Activated naive CD4-positive, alpha-beta T cell treated with anti-CD3 and anti-CD28 coated beads, Interleukin-2, amount 10 ng/mL, durations not matched to agents 7 days and 5 days (primary cell): ENCODE data around the gene ATP9A.

Experiments
- CTCF ChIA-PET: fragments of 350-600 bp; sonication (Branson Sonifier 250); formaldehyde crosslinking; loops from one replicate; lab custom pipeline; 2021; ENCODE audit warnings: antibody characterized with exemption; lab: Charles Lee
- DNase-seq: peaks from one replicate; pipeline ENCODE4 v3.0.0-alpha.2; 2020
- H3K27ac Mint-ChIP-seq: one replicate; pipeline ENCODE4 v1.8.0; 2021; ENCODE audit warnings: mild to moderate bottlenecking, moderate library complexity, mixed read lengths
- H3K27me3 Mint-ChIP-seq: one replicate; pipeline ENCODE4 v1.8.0; 2021; ENCODE audit warnings: mild to moderate bottlenecking, mixed read lengths
- H3K36me3 Mint-ChIP-seq: one replicate; pipeline ENCODE4 v1.8.0; 2021; ENCODE audit warnings: mixed read lengths
- H3K4me1 Mint-ChIP-seq: one replicate; pipeline ENCODE4 v1.8.0; 2021; ENCODE audit warnings: mixed read lengths
- H3K4me3 Mint-ChIP-seq: one replicate; pipeline ENCODE4 v1.8.0; 2021; ENCODE audit warnings: mild to moderate bottlenecking, moderate library complexity, mixed read lengths
- H3K9me3 Mint-ChIP-seq: one replicate; pipeline ENCODE4 v1.8.0; 2021; ENCODE audit warnings: mixed read lengths

The ATP9A gene

GRCh38 chr20:51713213-51713598 is 55.0 kb downstream of the ATP9A start:
- no peak overlapping the region for H3K27ac Mint-ChIP-seq
- peaks cover 7% of the 10 kb centered on the region for H3K27me3 Mint-ChIP-seq
- no peaks in the 10 kb centered on the region for H3K9me3 Mint-ChIP-seq
- H3K36me3 Mint-ChIP-seq: no peaks in the 10 kb centered on the region
- CTCF ChIA-PET: no interaction called here
- H3K4me3 Mint-ChIP-seq: no peak overlapping the region
- DNase-seq: no peak
- no peaks in the 10 kb centered on the region for H3K4me1 Mint-ChIP-seq

- Mint-ChIP-seq H3K27ac (no peak overlapping the region), H3K9me3 (no peaks in the 10 kb centered on the region), H3K36me3 (no peaks in the 10 kb centered on the region), H3K4me3 (no peak overlapping the region), H3K27me3 (peaks cover 7% of the 10 kb centered on the region), H3K4me1 (no peaks in the 10 kb centered on the region)
- DNase-seq: no peak
- CTCF ChIA-PET: no interaction called here
Measured at GRCh38 chr20:51712501-51713212, 55.5 kb downstream of the ATP9A start.

- CTCF ChIA-PET: interaction anchor here (0.6 to 1.0 kb wide), 2 partner anchors 11 to 20 kb away, joined by 3 to 4 read pairs; no protein-coding TSS in a partner anchor
- peaks cover 17% of the 10 kb centered on the region for H3K27me3 Mint-ChIP-seq
- DNase-seq: no peak
- no peak overlapping the region for H3K4me3 Mint-ChIP-seq
- no peaks in the 10 kb centered on the region for H3K9me3 Mint-ChIP-seq
- no peaks in the 10 kb centered on the region for H3K4me1 Mint-ChIP-seq
- H3K36me3 Mint-ChIP-seq: no peaks in the 10 kb centered on the region
- no peak overlapping the region for H3K27ac Mint-ChIP-seq
Measured at GRCh38 chr20:51711426-51711825, 56.8 kb downstream of the ATP9A start.

- Mint-ChIP-seq H3K9me3 (no peaks in the 10 kb centered on the region), H3K4me1 (no peaks in the 10 kb centered on the region), H3K27me3 (peaks cover 21% of the 10 kb centered on the region), H3K27ac (no peak overlapping the region), H3K4me3 (no peak overlapping the region), H3K36me3 (no peaks in the 10 kb centered on the region)
- no peak for DNase-seq
- CTCF ChIA-PET: interaction anchor here (1.0 kb wide), 1 partner anchor 10 kb away, joined by 4 read pairs; no protein-coding TSS in a partner anchor
Measured at GRCh38 chr20:51710361-51710894, 57.8 kb downstream of the ATP9A start.

GRCh38 chr20:51705400-51705799 is 62.8 kb downstream of the ATP9A start:
- Mint-ChIP-seq H3K9me3 (no peaks in the 10 kb centered on the region), H3K36me3 (no peaks in the 10 kb centered on the region), H3K4me3 (no peak overlapping the region), H3K27ac (no peak overlapping the region), H3K27me3 (peaks cover 32% of the 10 kb centered on the region), H3K4me1 (no peaks in the 10 kb centered on the region)
- CTCF ChIA-PET: no interaction called here
- no peak for DNase-seq

- CTCF ChIA-PET: no interaction called here
- DNase-seq: no peak
- no peaks in the 10 kb centered on the region for H3K9me3 Mint-ChIP-seq
- H3K36me3 Mint-ChIP-seq: no peaks in the 10 kb centered on the region
- H3K4me1 Mint-ChIP-seq: no peaks in the 10 kb centered on the region
- peaks cover 32% of the 10 kb centered on the region for H3K27me3 Mint-ChIP-seq
- H3K4me3 Mint-ChIP-seq: no peak overlapping the region
- no peak overlapping the region for H3K27ac Mint-ChIP-seq
Measured at GRCh38 chr20:51703400-51704287, 64.5 kb downstream of the ATP9A start.

- Mint-ChIP-seq H3K27me3 (peaks cover 38% of the 10 kb centered on the region), H3K36me3 (no peaks in the 10 kb centered on the region), H3K4me3 (no peak overlapping the region), H3K27ac (no peak overlapping the region), H3K9me3 (no peaks in the 10 kb centered on the region), H3K4me1 (no peaks in the 10 kb centered on the region)
- CTCF ChIA-PET: no interaction called here
- DNase-seq: no peak
Measured at GRCh38 chr20:51702556-51702955, 65.6 kb downstream of the ATP9A start.

- peaks cover 40% of the 10 kb centered on the region for H3K27me3 Mint-ChIP-seq
- no peak for DNase-seq
- H3K9me3 Mint-ChIP-seq: no peaks in the 10 kb centered on the region
Measured at GRCh38 chr20:51700809-51701285, 67.3 kb downstream of the ATP9A start.

GRCh38 chr20:51698252-51698651 is 69.9 kb downstream of the ATP9A start:
- Mint-ChIP-seq H3K27ac (no peak overlapping the region), H3K4me3 (no peak overlapping the region), H3K9me3 (no peaks in the 10 kb centered on the region), H3K36me3 (no peaks in the 10 kb centered on the region), H3K27me3 (peaks cover 51% of the 10 kb centered on the region), H3K4me1 (peaks cover 13% of the 10 kb centered on the region)
- no peak for DNase-seq
- CTCF ChIA-PET: interaction anchor here (1.9 kb wide), 1 partner anchor 385 kb away, joined by 5 read pairs; no protein-coding TSS in a partner anchor

More at GRCh38 chr20:51700809-51701285, 67.3 kb downstream of the ATP9A start:
- CTCF ChIA-PET: interaction anchor here (0.7 to 1.8 kb wide), 11 partner anchors 10 to 713 kb away, joined by 3 to 7 read pairs (median 4); no protein-coding TSS in a partner anchor
- no peak overlapping the region for H3K4me3 Mint-ChIP-seq
- no peak overlapping the region for H3K27ac Mint-ChIP-seq
- peaks cover 8% of the 10 kb centered on the region for H3K4me1 Mint-ChIP-seq
- no peaks in the 10 kb centered on the region for H3K36me3 Mint-ChIP-seq

GRCh38 chr20:51697096-51697826 is 70.9 kb downstream of the ATP9A start:
- Mint-ChIP-seq H3K36me3 (no peaks in the 10 kb centered on the region), H3K9me3 (no peaks in the 10 kb centered on the region), H3K27me3 (peaks cover 48% of the 10 kb centered on the region), H3K4me1 (peaks cover 13% of the 10 kb centered on the region), H3K27ac (no peak overlapping the region), H3K4me3 (no peak overlapping the region)
- CTCF ChIA-PET: interaction anchor here (0.9 kb wide), 1 partner anchor 103 kb away, joined by 3 read pairs; no protein-coding TSS in a partner anchor
- DNase-seq: no peak

- H3K27ac Mint-ChIP-seq: no peak overlapping the region
- no peaks in the 10 kb centered on the region for H3K36me3 Mint-ChIP-seq
- H3K27me3 Mint-ChIP-seq: peaks cover 45% of the 10 kb centered on the region
- no peak overlapping the region for H3K4me3 Mint-ChIP-seq
- peaks cover 13% of the 10 kb centered on the region for H3K4me1 Mint-ChIP-seq
- H3K9me3 Mint-ChIP-seq: no peaks in the 10 kb centered on the region
- CTCF ChIA-PET: interaction anchor here (0.9 kb wide), 1 partner anchor 102 kb away, joined by 3 read pairs; no protein-coding TSS in a partner anchor
- no peak for DNase-seq
Measured at GRCh38 chr20:51696304-51697071, 71.7 kb downstream of the ATP9A start.

- H3K4me3 Mint-ChIP-seq: no peak overlapping the region
- H3K4me1 Mint-ChIP-seq: peaks cover 13% of the 10 kb centered on the region
- H3K27ac Mint-ChIP-seq: no peak overlapping the region
- peaks cover 42% of the 10 kb centered on the region for H3K27me3 Mint-ChIP-seq
- no peaks in the 10 kb centered on the region for H3K36me3 Mint-ChIP-seq
- DNase-seq: no peak
- no peaks in the 10 kb centered on the region for H3K9me3 Mint-ChIP-seq
- CTCF ChIA-PET: interaction anchor here (0.9 kb wide), 1 partner anchor 101 kb away, joined by 3 read pairs; no protein-coding TSS in a partner anchor
Measured at GRCh38 chr20:51695574-51696303, 72.5 kb downstream of the ATP9A start.
